D721Med (cell line): ENCODE measurements around the gene GLCCI1.

Experiments
- DNase-seq: peaks from one replicate; pipeline ENCODE4 v3.0.0; 2011; ENCODE audit warnings: low spot score; ENCODE audit not compliant: insufficient read length
- FAIRE-seq: peaks from 2 replicates; lab custom pipeline; 2011; peaks lifted over from hg19 to GRCh38; lab: Jason Lieb, UNC
- CTCF ChIP-seq: IDR thresholded peaks from 2 replicates; pipeline ENCODE4 v1.5.1; 2012; ENCODE audit warnings: mild to moderate bottlenecking, control low read depth; ENCODE audit not compliant: insufficient read depth; ENCODE audit errors: missing control alignments

GLCCI1 gene

GRCh38 chr7:7959979-7960670, 8.5 kb upstream of the GLCCI1 start:
- DNase-seq, result no peak
- TF ChIP-seq CTCF, result no peak
- no peak for FAIRE-seq

GRCh38 chr7:7962851-7963250, 5.7 kb upstream of the GLCCI1 start:
- no peak for FAIRE-seq
- DNase-seq, result no peak
- TF ChIP-seq CTCF, result no peak

GRCh38 chr7:7964250-7964649, 4.3 kb upstream of the GLCCI1 start:
- no peak for FAIRE-seq

GRCh38 chr7:7964691-7965090, 3.9 kb upstream of the GLCCI1 start:
- no peak for DNase-seq
- TF ChIP-seq CTCF, result no peak
- no peak for FAIRE-seq

More at GRCh38 chr7:7964250-7964649, 4.3 kb upstream of the GLCCI1 start:
- no peak for TF ChIP-seq CTCF
- DNase-seq, result no peak

- FAIRE-seq, result peak; percentile 95
- TF ChIP-seq CTCF, result no peak
- no peak for DNase-seq
Measured at GRCh38 chr7:7965301-7965700, 3.3 kb upstream of the GLCCI1 start.

GRCh38 chr7:7966141-7966734, 2.4 kb upstream of the GLCCI1 start:
- no peak for FAIRE-seq
- DNase-seq, result no peak
- no peak for TF ChIP-seq CTCF
